Mesodermal cell (in vitro differentiated cells): ENCODE data around the gene GNB4.
A peak's percentile ranks its signal among the peaks of the same experiment; 100 is the strongest.

Experiments
- H3K27ac ChIP-seq: 2 replicates; pipeline ENCODE4 v1.7.0; 2013; ENCODE audit warnings: mild to moderate bottlenecking, low read depth, low read length, moderate library complexity; ENCODE audit not compliant: severe bottlenecking
- H3K36me3 ChIP-seq: 2 replicates; pipeline ENCODE4 v1.7.1; 2013; ENCODE audit warnings: mild to moderate bottlenecking, low read length, moderate library complexity; ENCODE audit not compliant: control insufficient read depth, insufficient read depth
- H3K4me1 ChIP-seq: one replicate; pipeline ENCODE4 v1.7.1; 2013; ENCODE audit warnings: mild to moderate bottlenecking, low read length; ENCODE audit not compliant: insufficient read depth, control insufficient read depth, poor library complexity, severe bottlenecking
- H3K4me3 ChIP-seq: 2 replicates; pipeline ENCODE4 v1.7.0; 2013; ENCODE audit warnings: low read length, control low read depth, mild to moderate bottlenecking; ENCODE audit not compliant: insufficient read depth, poor library complexity, severe bottlenecking; ENCODE audit errors: extremely low read depth
- H3K9me3 ChIP-seq: 2 replicates; pipeline ENCODE4 v1.7.1; 2013; ENCODE audit warnings: mild to moderate bottlenecking, low read length, moderate library complexity; ENCODE audit not compliant: control insufficient read depth
- WGBS, 2 experiments: methylation state at CpG; one replicate each; pipeline ENCODE4 v1.1.5; 2013; ENCODE audit warnings: missing lambda C conversion rate in 2 of 2; ENCODE audit not compliant: insufficient coverage in 2 of 2; 5-methylcytosine and 5-hydroxymethylcytosine counted together

Gene GNB4

GRCh38 chr3:179369621-179370020 lies 81.6 kb downstream of the GNB4 start:
- peaks cover 50% of the 10 kb centered on the region for H3K36me3 ChIP-seq
- H3K4me1 ChIP-seq = no peaks in the 10 kb centered on the region
- H3K9me3 ChIP-seq = no peaks in the 10 kb centered on the region
- no peak overlapping the region for H3K4me3 ChIP-seq
- H3K27ac ChIP-seq = no peak overlapping the region
- no CpG with 5 or more reads among the region's 1 CpG for WGBS, 2 experiments

- H3K4me1 ChIP-seq = no peaks in the 10 kb centered on the region
- H3K36me3 ChIP-seq = peaks cover 84% of the 10 kb centered on the region
- no peak overlapping the region for H3K27ac ChIP-seq
- H3K9me3 ChIP-seq = no peaks in the 10 kb centered on the region
- H3K4me3 ChIP-seq = no peak overlapping the region
- 100% methylated on average over 1 of the region's 5 CpGs; no CpG with 5 or more reads in 1 of the 2 experiments for WGBS, 2 experiments
Observed at GRCh38 chr3:179363332-179363731, 87.9 kb downstream of the GNB4 start.

GRCh38 chr3:179355996-179356395 lies 95.3 kb downstream of the GNB4 start:
- no peak overlapping the region for H3K27ac ChIP-seq
- H3K4me3 ChIP-seq = no peak overlapping the region
- no peaks in the 10 kb centered on the region for H3K4me1 ChIP-seq
- no peaks in the 10 kb centered on the region for H3K9me3 ChIP-seq
- peaks cover 79% of the 10 kb centered on the region for H3K36me3 ChIP-seq
- no CpG with 5 or more reads among the region's 1 CpG for WGBS, 2 experiments

GRCh38 chr3:179348325-179349013 lies 102.8 kb downstream of the GNB4 start:
- no peaks in the 10 kb centered on the region for H3K4me1 ChIP-seq
- no peaks in the 10 kb centered on the region for H3K9me3 ChIP-seq
- no peak overlapping the region for H3K27ac ChIP-seq
- 20% methylated on average over 2 of the region's 5 CpGs; no CpG with 5 or more reads in 1 of the 2 experiments for WGBS, 2 experiments
- peaks cover 31% of the 10 kb centered on the region for H3K36me3 ChIP-seq
- peak overlapping the region; percentile 84 for H3K4me3 ChIP-seq

GRCh38 chr3:179347345-179348194 lies 103.7 kb downstream of the GNB4 start, which contains the start of gene MFN1:
TSS of gene MFN1 (plus strand) at chr3:179347709. CDS start at chr3:179348852, 1,143 bp downstream.
- Histone ChIP-seq H3K36me3 (peaks cover 27% of the 10 kb centered on the region), H3K4me3 (peak within 1 kb of the TSS; percentile 84), H3K4me1 (no peaks in the 10 kb centered on the region), H3K27ac (peak within 1 kb of the TSS; percentile 82), H3K9me3 (no peaks in the 10 kb centered on the region)
- WGBS, 2 experiments = 0 to 1% methylated on average over 43 to 48 of the region's 63 CpGs
